Activated effector memory CD4-positive, alpha-beta T cell treated with anti-CD3 and anti-CD28 coated beads, Interleukin-2, amount 50 U/mL, for 16 hours (primary cell): ENCODE measurements around the gene LARGE2.
A peak's percentile ranks its signal among the peaks of the same experiment; 100 is the strongest.

Experiments used
- DNase-seq: peaks from one replicate; pipeline ENCODE4 v3.0.0-alpha.2; 2020

The LARGE2 gene

GRCh38 chr11:45922425-45923082 lies at the start of gene LARGE2:
LARGE2 (plus strand) TSS chr11:45922656; CDS start chr11:45922883, 227 bp downstream.
- peak; percentile 74 for DNase-seq

- DNase-seq, result no peak
Measured at GRCh38 chr11:45876401-45876800, 46.1 kb upstream of the LARGE2 start.

GRCh38 chr11:45877221-45877620 lies 45.2 kb upstream of the LARGE2 start:
- DNase-seq, result no peak

- no peak for DNase-seq
Measured at GRCh38 chr11:45877845-45878244, 44.6 kb upstream of the LARGE2 start.

GRCh38 chr11:45879803-45880686 lies 42.4 kb upstream of the LARGE2 start:
- no peak for DNase-seq

- DNase-seq, result no peak
Measured at GRCh38 chr11:45880772-45881570, 41.5 kb upstream of the LARGE2 start.

- no peak for DNase-seq
Measured at GRCh38 chr11:45881708-45882368, 40.6 kb upstream of the LARGE2 start.

GRCh38 chr11:45884596-45885185 lies 37.8 kb upstream of the LARGE2 start:
- DNase-seq, result no peak

GRCh38 chr11:45885274-45885920 lies 37.1 kb upstream of the LARGE2 start, which contains the start of gene MAPK8IP1:
MAPK8IP1 (plus strand) TSS chr11:45885651; CDS start chr11:45885821, 170 bp downstream.
- DNase-seq, result peak; percentile 84

GRCh38 chr11:45885921-45886721 lies 36.3 kb upstream of the LARGE2 start:
- no peak for DNase-seq

- no peak for DNase-seq
Measured at GRCh38 chr11:45886816-45887520, 35.5 kb upstream of the LARGE2 start.

GRCh38 chr11:45887587-45887986 lies 34.9 kb upstream of the LARGE2 start:
- no peak for DNase-seq

- no peak for DNase-seq
Measured at GRCh38 chr11:45889555-45889954, 32.9 kb upstream of the LARGE2 start.

- no peak for DNase-seq
Measured at GRCh38 chr11:45889966-45890365, 32.5 kb upstream of the LARGE2 start.

GRCh38 chr11:45890886-45891550 lies 31.4 kb upstream of the LARGE2 start:
- no peak for DNase-seq

- no peak for DNase-seq
Measured at GRCh38 chr11:45892856-45893255, 29.6 kb upstream of the LARGE2 start.

- no peak for DNase-seq
Measured at GRCh38 chr11:45894555-45895247, 27.8 kb upstream of the LARGE2 start.

GRCh38 chr11:45895553-45896259 lies 26.8 kb upstream of the LARGE2 start:
- DNase-seq, result no peak
